ENCODE measurements around the gene TRAPPC2. TPM values are rescaled to one million over a fixed set of nuclear protein-coding genes. Genes with fewer than 3 reads are reported as not detected.

The TRAPPC2 gene
- total and polyA plus RNA-seq, 2 of the 4 experiments (the other 2 are of a cell fraction) = 11.3 to 13.8 TPM

- no peak overlapping the region for H3K27ac ChIP-seq (ENCODE audit: insufficient read depth, low read length)
- no TSS peak for BruUV-seq (replicated peaks)
- intact Hi-C loops (cut with micrococcal nuclease) (no loop called here), in situ Hi-C loops (cut with MboI; ENCODE audit: low sequenced_read_pairs) (no loop called here), dilution Hi-C loops (cut with HindIII; ENCODE audit: low sequenced_read_pairs, unreplicated experiment) (no loop called here)
- H2BK120ac ChIP-seq (ENCODE audit: low read depth, low read length) = no peak overlapping the region
- no peaks in the 10 kb centered on the region for H3K9me1 ChIP-seq (ENCODE audit: insufficient read depth, low read length)
- H2AK9ac ChIP-seq (replicated peaks; ENCODE audit: low read depth, low read length, poor library complexity) = no peak overlapping the region
- H3K27me3 ChIP-seq (ENCODE audit: control insufficient read depth, insufficient read depth, low read length) = no peaks in the 10 kb centered on the region
- 71% methylated on average over 1 of the region's 3 CpGs; no CpG with 5 or more reads in 1 of the 2 experiments for WGBS, 2 experiments (ENCODE audit: extremely low coverage in 2 of 2, insufficient read length in 1 of 2)
- DNase-seq (no peak), ATAC-seq (ENCODE audit: low read depth) (no peak)
- no peak overlapping the region for H3K14ac ChIP-seq (replicated peaks; ENCODE audit: low read depth, low read length)
- H2AFZ ChIP-seq (replicated peaks; ENCODE audit: low read length, poor library complexity) = no peak overlapping the region
- H3K79me1 ChIP-seq (ENCODE audit: low read depth in 1 of 2, low read length in 2 of 2) = no peaks in the 10 kb centered on the region
- H3K36me3 ChIP-seq (ENCODE audit: control insufficient read depth, insufficient read depth, low read length) = peaks cover 6% of the 10 kb centered on the region
- no peaks in the 10 kb centered on the region for H4K20me1 ChIP-seq (ENCODE audit: insufficient read depth, low read length)
- H3K18ac ChIP-seq (ENCODE audit: low read depth, low read length) = no peak overlapping the region
- no peak overlapping the region for H4K91ac ChIP-seq (ENCODE audit: insufficient read depth, low read depth, low read length)
- no peak overlapping the region for H2BK20ac ChIP-seq (ENCODE audit: low read depth, low read length)
- no peak overlapping the region for H3K4me3 ChIP-seq (ENCODE audit: insufficient read depth, low read depth, low read length)
- no peak overlapping the region for H3K56ac ChIP-seq (ENCODE audit: extremely low read depth, insufficient read depth, low read length)
- no peak overlapping the region for H2BK15ac ChIP-seq (ENCODE audit: low read depth, low read length)
- POLR2A ChIA-PET (ENCODE audit: unreplicated experiment) = no interaction called here
- no peak overlapping the region for H4K5ac ChIP-seq (ENCODE audit: low read depth, low read length)
- TF ChIP-seq POLR2A (IDR thresholded peaks at IDR 0.05; ENCODE audit: low read depth, low read length) (no peak), SMC3 (IDR thresholded peaks at IDR 0.05; ENCODE audit: low read depth, low read length) (no peak), ELK1 (IDR thresholded peaks at IDR 0.05; ENCODE audit: borderline replicate concordance, low read depth, low read length) (no peak), NFE2L2 (IDR thresholded peaks at IDR 0.05; ENCODE audit: low read depth, low read length) (no peak), BHLHE40 (IDR thresholded peaks at IDR 0.05; ENCODE audit: low read depth, low read length) (no peak), RAD21 (IDR thresholded peaks at IDR 0.05; ENCODE audit: low read length) (no peak), MXI1 (IDR thresholded peaks at IDR 0.05; ENCODE audit: borderline replicate concordance, low read depth, low read length) (no peak), CEBPB (IDR thresholded peaks at IDR 0.05; ENCODE audit: low read depth, low read length) (no peak), MAZ (IDR thresholded peaks at IDR 0.05; ENCODE audit: borderline replicate concordance, low read depth, low read length) (no peak)
- no peak overlapping the region for H3K9ac ChIP-seq (ENCODE audit: low read depth, low read length)
- no peak overlapping the region for H3K4me2 ChIP-seq (ENCODE audit: low read depth, low read length)
- CTCF ChIA-PET = no interaction called here
- no peak overlapping the region for H3K4ac ChIP-seq (ENCODE audit: low read depth, low read length)
- H3K23ac ChIP-seq (ENCODE audit: low read depth, low read length) = no peak overlapping the region
- no peaks in the 10 kb centered on the region for H3K9me3 ChIP-seq (ENCODE audit: control insufficient read depth, insufficient read depth, low read length)
- no peak overlapping the region for H2BK5ac ChIP-seq (ENCODE audit: low read depth, low read length, poor library complexity, severe bottlenecking)
- peaks cover under 1% of the 10 kb centered on the region for H3K4me1 ChIP-seq (ENCODE audit: control insufficient read depth, insufficient read depth, low read length)
- no peak overlapping the region for H4K8ac ChIP-seq (ENCODE audit: low read depth in 2 of 2, low read length in 2 of 2)
- no peak overlapping the region for H2AK5ac ChIP-seq (ENCODE audit: low read depth, low read length)
These were observed 18.2 kb upstream of the TRAPPC2 start for GRCh38 chrX:13752646-13753045.
